Body of pancreas (tissue), 4 donors: Measurements from ENCODE around the gene PGPEP1.

ENCODE experiments used
- CTCF ChIP-seq, 7 experiments: fragments of 450-650 bp in 4 of 7; fragments of 200-600 bp in 3 of 7; sonication (generic) in 3 of 7; IDR thresholded peaks; one replicate each; pipeline ENCODE4 v1.5.1; 2016 to 2019; ENCODE audit warnings: antibody characterized with exemption in 7 of 7
- POLR2A ChIP-seq, 3 donors: fragments of 450-650 bp; IDR thresholded peaks; one replicate each; pipeline ENCODE4 v1.6.1; 2016; ENCODE audit warnings: antibody characterized with exemption in 3 of 3, mild to moderate bottlenecking in 2 of 3

DNA sequence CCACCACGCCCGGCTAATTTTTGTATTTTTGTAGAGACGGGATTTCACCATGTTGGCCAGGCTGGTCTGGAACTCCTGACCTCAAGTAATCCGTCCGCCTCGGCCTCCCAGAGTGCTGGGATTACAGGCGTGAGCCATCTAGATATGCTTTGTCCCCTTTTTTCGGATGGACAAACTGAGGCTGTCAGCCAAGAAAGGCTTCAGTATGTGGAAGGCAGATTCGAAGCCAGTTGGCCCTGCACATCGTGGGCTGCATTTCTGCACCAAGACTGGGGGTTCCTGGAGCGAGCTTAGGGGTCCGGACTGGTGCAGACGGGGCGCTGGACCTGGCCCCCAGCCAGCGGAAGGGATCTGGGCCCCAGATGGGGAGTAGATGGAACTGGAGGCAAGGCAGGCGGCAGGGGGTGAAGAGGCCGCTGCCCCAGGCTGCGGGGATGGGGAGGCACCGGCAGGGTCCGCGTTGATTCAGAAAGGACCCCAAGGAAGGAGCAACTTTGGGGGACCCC lies 49.3 kb upstream of the PGPEP1 start:
- TF ChIP-seq CTCF (IDR thresholded peaks at IDR 0.05) (no peak), POLR2A (IDR thresholded peaks at IDR 0.05) (no peak)
